IPS DF 19.7 (cell line): ENCODE data around the gene AS3MT.
"Not testable (repeated sequence)": the region's sequence is repeated elsewhere in the genome, so short reads cannot be mapped to it uniquely, and the experiment has no call there.

Experiments used
- DNase-seq: peaks from one replicate; pipeline ENCODE4 v3.0.0-alpha.2; 2013; ENCODE audit warnings: low read depth, low spot score

AS3MT gene

GRCh38 chr10:102855731-102856436 is 13.4 kb upstream of the AS3MT start:
- DNase-seq = not testable (repeated sequence)

GRCh38 chr10:102856758-102857424 is 12.4 kb upstream of the AS3MT start:
- DNase-seq = no peak

GRCh38 chr10:102859911-102860310 is 9.4 kb upstream of the AS3MT start:
- DNase-seq = no peak

GRCh38 chr10:102863660-102864059 is 5.6 kb upstream of the AS3MT start:
- no peak for DNase-seq

- DNase-seq = no peak
These were observed 3.6 kb upstream of the AS3MT start for GRCh38 chr10:102865620-102866019.

- DNase-seq = no peak
These were observed 386 bp upstream of the AS3MT start for GRCh38 chr10:102868911-102869257.

- DNase-seq = no peak
These were observed 951 bp downstream of the AS3MT start for GRCh38 chr10:102870221-102870620.

GRCh38 chr10:102872163-102872562 is 2.9 kb downstream of the AS3MT start:
- no peak for DNase-seq

- no peak for DNase-seq
These were observed 7.5 kb downstream of the AS3MT start for GRCh38 chr10:102876747-102877153.

- DNase-seq = no peak
These were observed 9.4 kb downstream of the AS3MT start for GRCh38 chr10:102878629-102879028.

- no peak for DNase-seq
These were observed 11.0 kb downstream of the AS3MT start for GRCh38 chr10:102880256-102880655.

- no peak for DNase-seq
These were observed 18.8 kb downstream of the AS3MT start for GRCh38 chr10:102888048-102888447.

GRCh38 chr10:102894466-102895213 is 25.4 kb downstream of the AS3MT start:
- DNase-seq = no peak

GRCh38 chr10:102900006-102900405 is 30.7 kb downstream of the AS3MT start:
- no peak for DNase-seq

- DNase-seq = no peak
These were observed 35.1 kb downstream of the AS3MT start for GRCh38 chr10:102904346-102904745.

- no peak for DNase-seq
These were observed 37.2 kb downstream of the AS3MT start for GRCh38 chr10:102906507-102906906.

GRCh38 chr10:102914781-102915180 is 45.5 kb downstream of the AS3MT start:
- DNase-seq = no peak

GRCh38 chr10:102916173-102916572 is 46.9 kb downstream of the AS3MT start:
- DNase-seq = no peak

GRCh38 chr10:102917314-102917961 is 48.2 kb downstream of the AS3MT start:
- DNase-seq = no peak

GRCh38 chr10:102917962-102918816 is 48.9 kb downstream of the AS3MT start, which contains the start of gene CNNM2:
TSS of gene CNNM2 (plus strand) at chr10:102918294. CDS start at chr10:102918481, 187 bp downstream.
- DNase-seq = peak; percentile 97

- no peak for DNase-seq
These were observed 49.6 kb downstream of the AS3MT start for GRCh38 chr10:102918817-102919245.
